ENCODE data around the gene FBXO22.
"Not testable (repeated sequence)": the region's sequence is repeated elsewhere in the genome, so short reads cannot be mapped to it uniquely, and the experiment has no call there.

Gene FBXO22

DNA sequence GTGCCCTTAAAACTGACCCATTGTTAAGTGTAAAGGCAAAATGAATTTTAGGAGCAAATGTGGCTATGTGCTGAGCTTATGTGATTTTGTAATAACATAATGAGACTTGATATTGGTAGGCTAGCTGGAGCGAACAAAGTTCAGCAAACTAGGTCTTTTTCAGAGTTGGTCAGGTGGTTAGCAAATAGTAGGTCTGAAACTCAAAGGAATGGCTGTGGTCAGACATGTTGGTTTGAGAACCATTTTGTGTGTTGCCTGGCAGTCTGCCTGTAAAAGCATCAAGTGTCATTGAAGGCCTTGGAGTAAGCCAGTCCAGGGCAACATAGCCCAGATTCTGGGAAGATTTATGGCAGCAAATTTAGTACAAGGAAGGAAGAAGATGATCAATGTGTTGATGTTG, 16.4 kb downstream of the FBXO22 start:
- DNase-seq (ENCODE audit: low read depth): peak; percentile 39

DNA sequence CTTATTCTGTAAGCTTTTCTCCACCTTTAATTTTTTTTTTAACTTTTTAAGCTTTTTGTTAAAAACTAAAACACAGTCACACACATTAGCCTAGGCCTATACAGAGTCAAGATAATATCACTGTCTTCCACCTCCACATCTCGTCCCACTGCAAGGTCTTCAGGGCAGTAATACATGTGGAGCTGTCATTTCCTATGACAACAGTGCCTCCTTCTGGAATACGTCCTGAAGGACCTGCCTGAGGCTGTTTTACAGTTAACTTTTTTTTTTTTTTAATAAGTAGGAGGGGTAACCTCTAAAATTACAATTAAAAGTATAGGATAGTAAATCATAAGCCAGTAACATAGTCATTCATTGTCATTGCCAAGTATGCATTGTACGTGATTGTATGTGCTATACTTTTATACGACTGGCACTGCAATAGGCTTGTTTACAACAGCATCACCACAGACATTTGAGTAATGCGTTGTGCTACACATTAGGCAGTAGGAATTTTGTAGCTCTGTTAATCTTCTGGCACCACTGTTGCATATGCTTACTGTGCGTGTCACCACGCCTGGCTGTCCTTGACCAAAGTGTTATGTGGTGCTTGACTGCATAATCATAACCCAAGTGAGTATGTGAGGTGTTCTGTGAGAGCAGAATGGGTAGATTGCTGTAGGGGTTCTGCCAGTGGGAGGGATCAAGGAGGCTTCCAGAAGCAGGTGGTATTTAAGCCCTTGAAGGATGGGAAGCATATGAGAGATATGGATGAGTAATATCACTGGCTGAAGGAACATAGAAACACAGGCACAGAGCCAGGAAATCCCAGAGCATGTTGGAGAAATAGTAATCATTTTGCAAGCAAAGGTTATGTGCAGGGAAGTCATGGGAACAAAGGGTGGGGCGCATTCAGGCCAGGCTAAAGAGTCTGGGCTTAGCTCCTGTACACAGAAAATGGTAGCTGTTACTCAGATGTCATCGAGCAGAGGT, 18.3 kb downstream of the FBXO22 start:
- peak; percentile 68 for DNase-seq (ENCODE audit: low read depth)

DNA sequence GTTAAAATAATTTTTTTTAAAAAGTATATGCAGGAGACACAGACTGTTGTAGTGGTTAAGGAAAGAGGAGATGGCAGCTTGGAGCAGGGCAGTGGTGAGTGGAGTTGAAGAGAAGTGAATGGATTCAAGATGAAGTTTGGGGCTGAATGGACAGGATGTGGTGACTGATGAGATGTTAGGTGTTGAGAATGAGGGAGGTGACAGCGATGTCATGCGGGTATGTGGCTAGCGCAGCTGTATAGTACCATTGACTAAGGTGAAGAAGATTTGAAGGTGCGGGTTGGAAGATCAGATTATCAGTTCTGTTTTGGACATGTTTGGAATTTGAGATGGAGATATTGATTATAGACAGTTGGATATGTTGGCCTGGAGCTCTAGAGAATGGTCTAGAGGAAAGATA, 20.1 kb downstream of the FBXO22 start:
- DNase-seq (ENCODE audit: low read depth): no peak

DNA sequence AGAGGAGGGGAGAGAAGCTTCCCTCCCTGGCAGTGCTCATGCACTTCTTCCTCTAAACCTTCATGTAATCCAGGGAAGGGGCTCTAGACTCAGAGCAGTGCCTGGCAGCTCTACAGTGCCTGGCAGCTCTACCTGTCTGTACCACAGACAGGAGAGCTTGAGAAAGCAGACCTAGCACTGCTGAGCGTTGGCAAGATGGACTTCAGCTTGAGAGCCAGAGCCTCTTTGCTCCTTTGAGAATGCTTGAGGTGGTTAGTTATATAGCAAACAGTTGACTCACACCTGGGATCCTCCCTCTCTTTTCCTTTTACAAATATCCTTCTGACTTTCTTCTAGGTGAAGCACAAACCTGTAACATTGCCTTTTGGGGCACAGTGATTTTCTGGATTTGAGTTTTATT, 20.9 kb downstream of the FBXO22 start:
- DNase-seq (ENCODE audit: low read depth): no peak

DNA sequence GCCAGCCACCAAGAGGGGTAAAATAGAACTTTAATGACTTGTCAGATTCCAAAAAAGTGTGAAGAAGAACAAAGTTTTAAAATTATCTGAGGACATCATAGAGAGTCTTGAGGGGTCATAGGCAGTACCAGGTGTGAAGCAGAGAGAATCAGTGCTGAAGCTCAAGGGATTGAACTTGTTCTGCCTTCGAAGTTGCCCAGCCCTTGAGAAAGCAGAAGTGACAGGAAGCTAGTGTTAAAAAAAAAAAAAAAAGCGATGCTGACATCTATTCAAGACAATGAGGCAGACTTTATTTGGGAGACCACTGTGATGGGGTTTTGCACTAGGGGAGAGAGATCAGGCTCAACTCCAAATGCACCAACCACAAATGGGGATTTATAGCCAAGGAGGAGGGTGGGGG, 21.8 kb downstream of the FBXO22 start:
- no peak for DNase-seq (ENCODE audit: low read depth)

DNA sequence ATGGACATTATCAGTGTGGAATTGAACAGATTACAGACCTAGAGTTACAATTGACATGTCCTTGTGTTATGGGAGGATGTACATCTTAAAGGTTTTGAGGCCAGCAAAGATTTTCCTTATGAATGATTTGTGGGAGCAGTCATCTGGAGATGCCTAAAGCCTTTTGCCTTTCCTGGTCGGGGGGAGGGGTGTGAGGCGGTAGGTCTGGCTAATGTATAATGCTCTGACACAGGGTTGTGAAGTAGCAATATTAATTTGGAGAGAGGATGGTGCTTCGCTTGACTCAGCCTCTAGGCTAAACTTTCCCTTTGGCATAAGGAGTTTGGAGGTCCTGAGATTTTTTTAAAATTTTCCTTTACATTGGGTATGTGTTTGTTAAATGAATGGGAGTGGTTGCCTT, 23.3 kb downstream of the FBXO22 start:
- no peak for DNase-seq (ENCODE audit: low read depth)

DNA sequence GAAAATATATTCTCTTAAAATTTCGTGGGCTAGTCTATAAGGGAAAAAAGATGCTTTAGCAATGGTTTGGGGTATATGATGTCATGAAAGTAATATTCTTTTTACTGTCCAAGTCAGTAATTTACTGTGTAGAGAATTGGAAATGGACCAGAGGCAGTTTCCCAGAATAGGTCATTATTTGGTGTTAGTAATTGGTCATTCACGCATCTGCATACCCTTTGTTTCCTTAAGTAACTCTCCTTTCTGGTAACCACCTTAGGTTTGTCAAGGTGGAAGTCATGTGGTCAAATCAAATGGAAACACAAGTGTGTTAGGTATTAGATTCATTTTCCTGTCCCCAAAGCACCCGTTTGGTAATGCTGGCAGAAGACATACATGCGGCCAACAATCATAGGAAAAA, 23.9 kb downstream of the FBXO22 start:
- no peak for DNase-seq (ENCODE audit: low read depth)

DNA sequence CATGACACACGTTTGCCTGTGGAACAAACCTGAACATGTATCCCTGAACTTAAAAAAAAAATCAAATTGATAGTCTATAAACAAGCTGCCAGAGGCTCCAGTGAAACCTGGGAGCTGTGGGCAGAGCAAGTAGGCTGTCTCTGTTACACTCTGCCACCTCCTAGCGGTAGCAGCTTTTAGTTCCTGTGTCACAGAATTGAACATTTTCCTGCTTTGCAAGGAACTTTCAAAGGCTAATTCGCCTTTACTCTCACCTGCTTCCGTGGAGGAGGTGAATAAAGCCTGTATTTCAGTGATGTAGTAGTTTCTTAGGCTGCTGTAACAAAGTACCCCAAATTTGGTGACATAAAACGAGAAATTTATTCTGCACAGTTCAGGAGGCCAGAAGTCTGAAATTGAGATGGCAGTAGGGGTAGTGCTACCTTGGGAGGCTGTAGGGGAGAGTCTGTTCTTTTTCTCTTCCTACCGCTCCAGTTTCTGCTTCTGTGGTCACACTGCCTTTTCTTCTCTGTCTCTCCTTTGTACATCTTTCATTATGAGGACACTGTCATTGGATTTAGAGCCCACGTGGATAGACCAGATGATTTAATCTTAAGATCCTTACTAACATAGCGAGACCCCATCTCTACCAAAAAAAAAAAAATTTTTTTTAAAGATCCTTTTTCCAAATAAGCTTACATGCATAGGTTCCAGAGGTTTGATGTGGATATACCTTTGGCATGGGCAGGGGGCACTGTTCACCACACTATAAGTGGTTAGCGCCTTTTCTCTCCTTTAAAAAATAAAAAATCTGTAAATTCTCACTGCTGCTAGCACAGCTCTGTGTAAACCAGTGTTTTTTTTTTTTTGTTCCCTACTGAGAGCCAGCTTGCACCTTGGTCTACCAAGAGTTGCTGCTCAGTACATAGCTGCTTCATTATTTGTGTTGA, 25.3 kb downstream of the FBXO22 start:
- peak; percentile 51 for DNase-seq (ENCODE audit: low read depth)

DNA sequence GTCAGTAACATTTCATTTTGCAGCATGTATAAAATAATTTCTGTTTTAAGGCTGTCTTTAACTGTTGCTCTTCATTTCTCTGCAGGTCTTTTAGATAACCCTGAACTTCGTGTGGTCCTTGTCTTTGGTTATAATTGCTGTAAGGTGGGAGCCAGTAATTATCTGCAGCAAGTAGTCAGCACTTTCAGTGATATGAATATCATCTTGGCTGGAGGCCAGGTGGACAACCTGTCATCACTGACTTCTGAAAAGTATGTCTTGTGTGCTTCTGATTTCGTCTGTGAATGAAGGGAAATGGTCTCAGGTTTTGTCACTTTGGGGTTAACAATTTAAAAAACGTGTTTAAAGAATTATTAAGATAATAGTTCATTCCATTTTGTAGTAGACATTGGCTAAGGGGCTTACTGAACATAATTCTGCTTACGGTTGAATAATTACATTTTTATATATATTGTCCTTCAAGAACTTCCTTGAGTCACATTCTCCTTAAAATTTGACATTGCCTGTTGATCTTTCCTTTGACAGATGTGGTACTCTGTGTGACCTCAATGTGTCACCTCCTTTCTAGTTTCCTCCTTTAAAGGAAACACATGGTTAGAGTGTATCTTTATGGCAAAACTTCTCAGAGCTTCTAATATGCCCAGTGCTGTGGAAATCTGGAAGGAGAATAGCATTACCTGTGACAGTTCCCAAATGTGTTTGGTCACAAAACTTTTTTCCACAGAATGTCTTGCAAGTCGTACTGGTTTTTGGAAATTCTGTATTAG, 26.3 kb downstream of the FBXO22 start:
- no peak for DNase-seq (ENCODE audit: low read depth)

DNA sequence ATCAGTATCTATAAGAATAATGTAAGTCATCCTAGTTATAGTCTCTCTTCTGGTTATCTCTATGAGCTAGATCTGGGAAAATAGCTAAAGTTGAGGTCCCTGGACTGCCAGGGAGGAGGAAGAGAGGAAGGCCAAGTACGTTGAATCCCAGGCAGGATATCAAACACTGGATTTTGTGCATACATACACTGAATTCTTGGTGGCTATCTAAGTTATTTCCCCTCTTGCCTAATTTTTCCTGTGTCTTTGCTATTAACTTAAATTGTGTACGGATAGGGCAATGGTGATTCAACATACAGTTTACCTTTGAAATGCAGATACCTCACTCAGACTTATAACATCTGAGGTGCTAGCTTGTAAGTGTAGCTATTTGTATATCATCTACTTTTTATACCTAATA, 27.2 kb downstream of the FBXO22 start:
- DNase-seq (ENCODE audit: low read depth): no peak

DNA sequence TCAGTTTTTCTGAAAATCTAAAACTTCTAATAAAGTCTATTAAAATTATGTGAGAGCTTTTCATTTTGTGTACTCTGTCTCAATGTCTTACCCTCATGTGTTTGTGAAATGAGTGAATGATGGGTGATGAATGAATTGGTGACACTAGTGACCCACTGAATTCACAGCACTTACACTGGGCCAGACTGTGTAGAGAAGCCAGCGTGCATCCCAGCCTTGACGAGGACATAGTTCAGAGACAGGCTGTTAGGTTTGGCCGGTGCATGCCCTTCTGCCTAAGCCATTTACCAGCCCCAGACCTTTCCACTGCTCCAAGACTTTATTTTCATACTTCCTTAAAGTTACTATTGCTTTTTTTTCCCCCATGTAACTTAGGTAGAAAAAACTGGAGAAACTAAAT, 38.8 kb downstream of the FBXO22 start:
- no peak for DNase-seq (ENCODE audit: low read depth)

DNA sequence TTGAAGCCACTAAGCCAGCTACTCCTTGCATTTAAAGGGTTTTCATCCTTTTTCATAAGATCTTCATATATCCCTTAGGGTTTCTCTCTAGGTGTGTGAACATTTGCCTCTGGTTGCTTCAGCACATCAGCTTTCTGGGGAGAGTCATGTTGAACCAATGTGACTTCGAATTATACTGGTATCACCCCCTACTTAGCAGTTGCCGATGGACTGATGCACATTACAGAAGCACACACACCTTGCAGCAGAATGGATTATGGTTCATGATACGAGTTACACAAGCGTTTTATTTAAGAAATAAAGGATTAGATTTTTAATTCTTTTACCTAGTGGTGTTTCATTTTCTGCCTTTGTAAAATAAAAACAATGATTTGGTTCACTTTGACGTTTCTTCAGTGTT, 39.6 kb downstream of the FBXO22 start:
- DNase-seq (ENCODE audit: low read depth): no peak

DNA sequence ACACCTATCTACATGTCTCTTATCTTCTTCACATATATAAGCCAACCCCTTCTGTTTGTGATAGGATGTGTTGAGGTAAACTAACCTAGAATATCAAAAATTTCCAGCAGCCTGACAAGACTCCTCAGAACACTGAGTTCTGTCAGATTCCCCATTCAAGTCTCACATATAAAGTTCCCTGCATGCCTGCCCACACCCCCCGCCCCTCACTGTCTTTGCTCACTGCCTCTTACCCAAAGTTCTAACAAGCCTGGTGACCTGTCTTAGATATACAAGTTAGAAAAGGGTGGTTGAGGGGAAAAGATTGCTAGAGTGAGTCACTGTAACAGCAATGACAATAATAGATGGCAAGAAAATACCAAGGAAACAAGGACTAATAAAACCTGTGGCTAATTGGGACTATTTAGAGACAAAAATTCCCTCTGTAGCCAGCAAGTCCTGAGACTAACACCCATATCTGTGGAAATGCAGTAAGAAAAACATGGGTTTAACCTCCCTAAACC, 40.1 kb downstream of the FBXO22 start:
- DNase-seq (ENCODE audit: low read depth): peak; percentile 54

DNA sequence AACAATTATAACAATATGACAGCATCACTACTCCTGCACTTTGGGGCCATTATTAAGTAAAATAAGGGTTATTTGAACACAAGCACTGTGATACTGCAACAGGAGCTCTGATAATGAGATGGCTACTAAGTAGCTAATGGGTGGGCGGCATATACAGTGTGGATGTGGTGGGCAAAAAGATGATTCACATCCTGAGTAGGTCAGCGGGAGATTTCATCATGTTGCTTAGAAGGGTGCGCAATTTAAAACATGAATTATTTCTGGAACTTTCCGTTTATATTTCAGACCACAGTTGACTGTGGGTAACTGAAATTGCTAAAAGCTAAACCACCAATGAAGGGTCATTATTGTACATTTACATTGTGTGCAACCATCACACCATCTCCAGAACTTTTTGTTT, 42.3 kb downstream of the FBXO22 start:
- peak; percentile 56 for DNase-seq (ENCODE audit: low read depth)

DNA sequence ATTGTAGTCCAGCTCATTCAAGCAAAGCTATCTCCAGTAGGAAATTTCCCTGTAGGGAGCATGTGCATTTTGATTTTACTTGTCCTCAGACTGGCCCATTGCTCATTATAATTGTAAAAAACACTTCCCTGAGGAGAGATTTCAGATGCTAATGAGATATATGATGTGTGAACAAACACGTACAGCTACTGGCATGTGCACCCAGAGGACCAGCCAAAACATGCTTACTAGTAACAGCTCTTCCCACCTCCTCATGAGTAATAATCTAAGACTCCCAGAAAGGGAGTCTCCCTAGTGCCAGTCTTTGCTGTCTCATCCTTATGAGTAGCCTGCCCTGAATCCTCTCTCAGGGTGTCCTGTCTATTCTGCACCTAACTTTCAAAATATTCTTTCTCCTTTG, 43.4 kb downstream of the FBXO22 start:
- DNase-seq (ENCODE audit: low read depth): peak; percentile 85

DNA sequence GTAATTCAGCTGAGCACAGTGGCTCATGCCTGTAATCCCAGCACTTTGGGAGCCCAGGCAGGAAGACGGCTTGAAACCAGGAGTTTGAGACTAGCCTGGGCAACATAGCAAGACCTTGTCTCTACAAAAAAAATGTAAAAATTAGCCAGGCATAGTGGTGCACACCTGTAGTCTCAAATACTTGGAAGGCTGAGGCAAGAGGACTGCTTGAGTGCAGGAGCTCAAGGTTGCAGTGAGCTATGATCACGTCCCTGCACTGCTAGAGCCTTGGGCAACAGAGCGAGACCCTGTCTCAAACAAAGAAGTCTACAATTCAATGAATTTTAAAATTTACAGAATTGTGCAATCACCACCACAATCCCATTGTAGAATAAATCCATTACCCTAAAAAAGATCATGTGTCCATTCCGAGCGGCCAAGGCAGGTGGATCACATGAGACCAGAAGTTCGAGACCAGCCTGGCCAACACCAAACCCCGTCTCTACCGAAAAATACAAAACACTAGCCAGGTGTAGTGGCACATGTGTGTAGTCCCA, 45.2 kb downstream of the FBXO22 start:
- DNase-seq (ENCODE audit: low read depth): no peak

DNA sequence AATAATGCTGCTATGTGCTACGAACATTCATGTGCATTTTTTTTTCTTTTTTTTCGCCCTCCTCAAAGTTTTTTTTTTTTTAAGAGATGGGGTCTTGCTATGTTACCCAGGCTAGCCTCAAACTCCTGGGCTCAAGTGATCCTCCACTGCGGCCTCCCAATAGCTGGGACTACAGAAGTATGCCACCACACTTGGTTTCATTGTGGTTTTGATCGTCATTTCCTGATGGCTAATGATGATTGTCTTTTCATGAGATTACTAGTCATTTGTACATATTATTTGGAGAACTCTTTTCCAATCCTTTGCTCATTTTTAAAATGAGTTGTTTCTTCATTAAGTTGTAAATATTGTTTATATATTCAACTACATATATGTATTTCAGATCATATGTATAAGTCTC, 48.8 kb downstream of the FBXO22 start:
- DNase-seq (ENCODE audit: low read depth): no peak

DNA sequence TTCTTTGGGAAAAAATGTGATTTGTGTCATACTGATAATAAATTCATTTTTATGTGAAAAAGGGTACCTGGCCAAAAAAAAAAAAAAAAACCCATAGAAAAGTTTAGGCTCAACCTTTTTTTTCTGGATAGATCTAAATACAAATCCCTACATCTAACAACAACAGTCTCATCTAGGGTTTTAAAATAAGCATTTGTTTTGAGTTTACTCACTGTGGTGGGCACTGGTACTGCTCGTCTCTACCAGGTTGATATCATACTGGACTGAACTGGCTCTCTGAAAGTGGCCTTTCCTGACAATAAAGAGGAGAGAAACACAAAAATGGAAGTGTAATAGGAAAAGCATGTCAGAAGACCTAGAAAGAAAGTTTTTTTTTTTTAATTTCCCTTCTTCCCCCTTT, 52.0 kb downstream of the FBXO22 start:
- DNase-seq (ENCODE audit: low read depth): no peak

DNA sequence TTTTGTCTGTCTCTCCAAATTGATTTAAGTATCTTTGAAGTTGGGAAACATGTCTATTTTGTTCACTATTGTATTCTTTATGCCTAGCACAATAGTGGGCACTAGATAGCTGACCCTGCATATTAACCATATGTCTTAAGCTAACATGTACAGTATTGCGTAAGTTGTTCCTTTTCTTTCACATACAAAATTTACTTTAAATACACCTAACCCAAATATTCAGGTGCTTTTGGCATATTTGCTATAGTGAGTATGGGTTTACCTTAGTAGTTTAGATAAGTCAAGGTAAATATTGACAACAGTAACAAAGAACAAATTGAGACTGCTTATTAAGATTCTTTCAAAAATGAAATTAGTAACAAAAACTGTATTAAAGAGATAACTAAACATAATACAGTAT, 57.7 kb downstream of the FBXO22 start:
- DNase-seq (ENCODE audit: low read depth): no peak

DNA sequence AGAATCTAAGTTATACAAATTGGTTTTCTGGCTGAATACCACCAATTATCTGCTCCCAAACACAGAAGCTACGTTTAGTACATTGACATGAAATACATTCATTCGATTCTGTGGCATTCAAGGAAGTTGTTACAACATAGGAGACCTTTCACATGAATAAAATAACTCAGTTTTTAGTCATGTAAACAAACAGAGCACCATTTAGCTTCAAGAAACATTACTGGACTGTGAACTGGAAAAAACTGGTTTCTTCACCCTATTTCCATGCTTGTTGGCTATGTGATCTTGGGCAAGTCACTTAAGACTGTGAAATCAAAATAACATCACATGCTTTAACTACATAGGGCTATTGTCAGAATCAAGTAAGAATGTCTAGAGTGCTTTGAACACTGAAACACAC, 62.4 kb downstream of the FBXO22 start:
- DNase-seq (ENCODE audit: low read depth): peak; percentile 46

DNA sequence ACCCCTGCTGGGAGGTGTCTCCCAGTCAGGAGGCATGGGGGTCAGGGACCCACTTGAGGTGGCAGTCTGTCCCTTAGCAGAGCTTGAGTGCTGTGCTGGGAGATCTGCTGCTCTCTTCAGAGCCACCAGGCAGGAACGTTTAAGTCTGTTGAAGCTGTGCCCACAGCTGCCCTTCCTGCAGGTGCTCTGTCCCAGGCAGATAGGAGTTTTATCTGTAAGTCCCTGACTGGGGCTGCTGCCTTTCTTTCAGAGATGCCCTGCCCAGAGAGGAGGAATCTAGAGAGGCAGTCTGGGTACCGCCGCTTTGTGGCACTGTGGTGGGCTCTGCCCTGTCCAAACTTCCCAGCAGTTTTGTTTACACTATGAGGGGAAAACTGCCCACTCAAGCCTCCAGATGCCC, 73.1 kb downstream of the FBXO22 start:
- DNase-seq (ENCODE audit: low read depth): not testable (repeated sequence)
